ENCODE data around the gene TPT1.

DNA sequence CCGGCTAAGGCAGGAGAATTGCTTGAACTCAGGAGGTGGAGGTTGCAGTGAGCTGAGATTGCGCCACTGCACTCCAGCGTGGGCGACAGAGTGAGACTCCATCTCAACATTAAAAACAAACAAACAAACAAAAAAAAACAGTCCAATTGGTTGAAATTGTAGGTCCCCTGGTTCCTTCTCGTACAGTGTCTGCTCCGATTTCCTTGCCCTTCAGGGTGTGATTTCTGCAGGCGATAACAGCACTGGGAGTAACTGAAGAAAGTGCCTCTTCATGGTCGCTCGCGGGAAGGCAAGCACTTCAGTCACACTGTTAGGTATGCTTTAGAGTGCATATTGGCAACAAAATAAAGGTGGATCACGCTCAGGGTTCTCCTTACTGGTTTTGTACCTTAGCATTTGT, 39.7 kb downstream of the TPT1 start:
- TF ChIP-seq TAF1 (IDR thresholded peaks at IDR 0.05; ENCODE audit: low read depth, low read length) (no peak), POLR2AphosphoS5 (IDR thresholded peaks at IDR 0.05; ENCODE audit: low read depth, low read length) (no peak), POLR2A (IDR thresholded peaks at IDR 0.05; ENCODE audit: low read depth, low read length) (no peak), PAX5 (IDR thresholded peaks at IDR 0.05; ENCODE audit: insufficient read depth, low read length, severe bottlenecking) (no peak)
